GM12878 (cell line): ENCODE results near the gene MICAL3. TPM values are rescaled to one million over a fixed set of nuclear protein-coding genes. Genes with fewer than 3 reads are reported as not detected.

Experiments
- CBFB ChIP-seq: IDR thresholded peaks from 2 replicates; pipeline ENCODE4 v1.6.1; 2016; ENCODE audit warnings: antibody characterized with exemption, low read depth
- FOXK2 ChIP-seq: fragments of 450-650 bp; IDR thresholded peaks from 2 replicates; pipeline ENCODE4 v1.6.1; 2017; ENCODE audit warnings: mild to moderate bottlenecking, moderate library complexity
- JUNB ChIP-seq: IDR thresholded peaks from 2 replicates; pipeline ENCODE4 v1.6.1; 2016; ENCODE audit warnings: antibody characterized with exemption, mild to moderate bottlenecking
- KDM1A ChIP-seq: fragments of 200-600 bp; sonication (generic); IDR thresholded peaks from 2 replicates; pipeline ENCODE4 v1.6.1; 2016; ENCODE audit warnings: borderline replicate concordance
- MEF2B ChIP-seq: fragments of 450-650 bp; IDR thresholded peaks from 2 replicates; pipeline ENCODE4 v1.6.1; 2018; ENCODE audit warnings: mild to moderate bottlenecking, moderate library complexity; ENCODE audit not compliant: partially characterized antibody, poor library complexity, severe bottlenecking
- MTA2 ChIP-seq: fragments of 450-650 bp; IDR thresholded peaks from 2 replicates; pipeline ENCODE4 v1.6.1; 2016; ENCODE audit warnings: low read depth, mild to moderate bottlenecking, moderate library complexity
- MYC ChIP-seq: IDR thresholded peaks from 2 replicates; pipeline ENCODE4 v1.6.1; 2011; ENCODE audit warnings: mild to moderate bottlenecking, low read length, moderate library complexity, inconsistent platforms; ENCODE audit not compliant: insufficient read depth, insufficient replicate concordance, insufficient read length, severe bottlenecking
- NBN ChIP-seq: fragments of 450-650 bp; IDR thresholded peaks from 2 replicates; pipeline ENCODE4 v1.6.1; 2016
- POLR2AphosphoS5 ChIP-seq: IDR thresholded peaks from 2 replicates; pipeline ENCODE4 v1.6.1; 2011; ENCODE audit warnings: mild to moderate bottlenecking, low read length, inconsistent platforms
- YY1 ChIP-seq: IDR thresholded peaks from 2 replicates; pipeline ENCODE4 v1.6.1; 2011; ENCODE audit warnings: low read depth, mild to moderate bottlenecking, low read length
- ZNF24 ChIP-seq: fragments of 450-650 bp; IDR thresholded peaks from 2 replicates; pipeline ENCODE4 v1.6.1; 2017; ENCODE audit warnings: antibody characterized with exemption, mild to moderate bottlenecking
- polyA plus RNA-seq, 11 experiments: library from polyadenylated mRNA; depleted of rRNA in 4 of 11; unstranded in 6 of 11; stranded (reverse) in 5 of 11; fragments of >200 nt; fragmentation: Nextera tagmentation in 4 of 11; fragmentation: Illumina TruSeq in 1 of 11; extraction: Ambion mirVana in 4 of 11; extraction: Trizol in 1 of 11; gene quantifications; 1 replicate in 1 of 11; 2 replicates in 10 of 11; pipeline versions ENCODE4 v1.2.1 to v1.2.3, GENCODE V29; 2011 to 2016; ENCODE audit warnings: inconsistent platforms in 2 of 11, missing spikeins in 2 of 11, low read depth in 1 of 11
- total RNA-seq, 4 experiments: library from RNA; depleted of rRNA in 3 of 4; stranded (reverse); fragments of >200 nt in 3 of 4; fragmentation: Illumina TruSeq in 1 of 4; extraction: Trizol in 1 of 4; gene quantifications; 2 replicates each; pipeline versions ENCODE4 v1.2.1 to v1.2.3, GENCODE V29; 2013 to 2021
- TF ChIP-seq, protein P1 (sequence below): fragments of 450-650 bp; IDR thresholded peaks from 2 replicates; pipeline ENCODE4 v1.6.1; 2017; ENCODE audit warnings: low read depth, mild to moderate bottlenecking, moderate library complexity
- TF ChIP-seq, protein P2 (sequence below): fragments of 450-650 bp; IDR thresholded peaks from 2 replicates; pipeline ENCODE4 v1.6.1; 2016; ENCODE audit warnings: mild to moderate bottlenecking
- TF ChIP-seq, protein P3 (sequence below): fragments of 450-650 bp; IDR thresholded peaks from 2 replicates; pipeline ENCODE4 v1.6.1; 2016; ENCODE audit warnings: mild to moderate bottlenecking, moderate library complexity, borderline replicate concordance
- TF ChIP-seq, protein P4 (sequence below): fragments of 450-650 bp; formaldehyde crosslinking; IDR thresholded peaks from 2 replicates; pipeline ENCODE4 v1.4.0; 2020; ENCODE audit warnings: mild to moderate bottlenecking, moderate library complexity
- TF ChIP-seq, protein P5 (sequence below): IDR thresholded peaks from 2 replicates; pipeline ENCODE4 v1.6.1; 2012; ENCODE audit warnings: low read length, inconsistent platforms
- TF ChIP-seq, protein P6 (sequence below): IDR thresholded peaks from 2 replicates; pipeline ENCODE4 v1.6.1; 2011; ENCODE audit warnings: low read depth, mild to moderate bottlenecking, low read length, moderate library complexity, borderline replicate concordance; ENCODE audit errors: extremely low read depth

Gene MICAL3
- total and polyA plus RNA-seq, 10 of the 15 experiments (the other 5 are each of a cell fraction or from before 2014, with no cell fraction given): 2.6 to 92.2 (median 24.0) TPM

DNA sequence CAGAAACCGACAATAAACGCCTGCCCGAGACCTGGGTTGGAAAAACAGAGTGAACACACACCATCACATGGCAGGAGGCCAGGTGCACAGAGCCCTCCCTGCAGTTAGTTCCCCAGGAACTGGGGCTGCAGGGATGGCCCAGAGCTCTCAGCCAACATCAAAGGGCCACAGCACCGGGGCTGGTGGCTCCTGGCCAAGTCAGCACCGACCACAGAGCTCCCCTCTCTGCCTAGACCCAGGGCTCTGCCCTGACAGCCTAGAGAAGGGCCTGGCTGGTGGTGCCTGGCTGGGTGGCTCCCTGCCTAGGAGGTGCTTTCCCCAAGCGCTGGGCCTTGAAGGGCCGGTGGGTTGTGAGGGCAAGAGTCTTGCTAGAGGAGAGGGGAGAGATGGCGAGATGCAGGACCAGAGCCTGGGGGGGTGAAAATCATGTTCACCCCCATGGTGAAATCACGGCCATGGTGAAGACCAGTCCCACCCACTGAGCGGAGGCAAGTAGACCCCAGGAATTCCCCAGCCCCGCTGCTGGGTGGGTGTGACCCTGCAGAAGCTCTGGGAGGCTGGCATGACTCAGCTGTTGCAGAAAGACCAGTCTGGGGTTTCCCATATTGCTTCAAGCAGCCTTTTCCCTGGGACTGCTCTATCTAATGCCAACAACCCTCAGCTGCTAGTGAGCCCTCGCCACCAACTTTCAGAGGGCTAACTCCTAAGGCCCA, 242.9 kb downstream of the MICAL3 start (continued):
- TF ChIP-seq YY1 (peak; percentile 31; the same call in 1 of the 2 replicates), KDM1A (no peak), MEF2B (peak; percentile 48), MTA2 (peak; percentile 38), NBN (peak; percentile 61; the same call in 1 of the 2 replicates), CBFB (no peak), FOXK2 (no peak), JUNB (no peak; the same call in 1 of the 2 replicates), MYC (no peak), ZNF24 (no peak), POLR2AphosphoS5 (no peak)
- TF ChIP-seq, protein P1, sequence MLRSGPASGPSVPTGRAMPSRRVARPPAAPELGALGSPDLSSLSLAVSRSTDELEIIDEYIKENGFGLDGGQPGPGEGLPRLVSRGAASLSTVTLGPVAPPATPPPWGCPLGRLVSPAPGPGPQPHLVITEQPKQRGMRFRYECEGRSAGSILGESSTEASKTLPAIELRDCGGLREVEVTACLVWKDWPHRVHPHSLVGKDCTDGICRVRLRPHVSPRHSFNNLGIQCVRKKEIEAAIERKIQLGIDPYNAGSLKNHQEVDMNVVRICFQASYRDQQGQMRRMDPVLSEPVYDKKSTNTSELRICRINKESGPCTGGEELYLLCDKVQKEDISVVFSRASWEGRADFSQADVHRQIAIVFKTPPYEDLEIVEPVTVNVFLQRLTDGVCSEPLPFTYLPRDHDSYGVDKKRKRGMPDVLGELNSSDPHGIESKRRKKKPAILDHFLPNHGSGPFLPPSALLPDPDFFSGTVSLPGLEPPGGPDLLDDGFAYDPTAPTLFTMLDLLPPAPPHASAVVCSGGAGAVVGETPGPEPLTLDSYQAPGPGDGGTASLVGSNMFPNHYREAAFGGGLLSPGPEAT: peak; percentile 54; the same call in 1 of the 2 replicates
- TF ChIP-seq, protein P2, sequence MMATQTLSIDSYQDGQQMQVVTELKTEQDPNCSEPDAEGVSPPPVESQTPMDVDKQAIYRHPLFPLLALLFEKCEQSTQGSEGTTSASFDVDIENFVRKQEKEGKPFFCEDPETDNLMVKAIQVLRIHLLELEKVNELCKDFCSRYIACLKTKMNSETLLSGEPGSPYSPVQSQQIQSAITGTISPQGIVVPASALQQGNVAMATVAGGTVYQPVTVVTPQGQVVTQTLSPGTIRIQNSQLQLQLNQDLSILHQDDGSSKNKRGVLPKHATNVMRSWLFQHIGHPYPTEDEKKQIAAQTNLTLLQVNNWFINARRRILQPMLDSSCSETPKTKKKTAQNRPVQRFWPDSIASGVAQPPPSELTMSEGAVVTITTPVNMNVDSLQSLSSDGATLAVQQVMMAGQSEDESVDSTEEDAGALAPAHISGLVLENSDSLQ: no peak
- TF ChIP-seq, protein P3, sequence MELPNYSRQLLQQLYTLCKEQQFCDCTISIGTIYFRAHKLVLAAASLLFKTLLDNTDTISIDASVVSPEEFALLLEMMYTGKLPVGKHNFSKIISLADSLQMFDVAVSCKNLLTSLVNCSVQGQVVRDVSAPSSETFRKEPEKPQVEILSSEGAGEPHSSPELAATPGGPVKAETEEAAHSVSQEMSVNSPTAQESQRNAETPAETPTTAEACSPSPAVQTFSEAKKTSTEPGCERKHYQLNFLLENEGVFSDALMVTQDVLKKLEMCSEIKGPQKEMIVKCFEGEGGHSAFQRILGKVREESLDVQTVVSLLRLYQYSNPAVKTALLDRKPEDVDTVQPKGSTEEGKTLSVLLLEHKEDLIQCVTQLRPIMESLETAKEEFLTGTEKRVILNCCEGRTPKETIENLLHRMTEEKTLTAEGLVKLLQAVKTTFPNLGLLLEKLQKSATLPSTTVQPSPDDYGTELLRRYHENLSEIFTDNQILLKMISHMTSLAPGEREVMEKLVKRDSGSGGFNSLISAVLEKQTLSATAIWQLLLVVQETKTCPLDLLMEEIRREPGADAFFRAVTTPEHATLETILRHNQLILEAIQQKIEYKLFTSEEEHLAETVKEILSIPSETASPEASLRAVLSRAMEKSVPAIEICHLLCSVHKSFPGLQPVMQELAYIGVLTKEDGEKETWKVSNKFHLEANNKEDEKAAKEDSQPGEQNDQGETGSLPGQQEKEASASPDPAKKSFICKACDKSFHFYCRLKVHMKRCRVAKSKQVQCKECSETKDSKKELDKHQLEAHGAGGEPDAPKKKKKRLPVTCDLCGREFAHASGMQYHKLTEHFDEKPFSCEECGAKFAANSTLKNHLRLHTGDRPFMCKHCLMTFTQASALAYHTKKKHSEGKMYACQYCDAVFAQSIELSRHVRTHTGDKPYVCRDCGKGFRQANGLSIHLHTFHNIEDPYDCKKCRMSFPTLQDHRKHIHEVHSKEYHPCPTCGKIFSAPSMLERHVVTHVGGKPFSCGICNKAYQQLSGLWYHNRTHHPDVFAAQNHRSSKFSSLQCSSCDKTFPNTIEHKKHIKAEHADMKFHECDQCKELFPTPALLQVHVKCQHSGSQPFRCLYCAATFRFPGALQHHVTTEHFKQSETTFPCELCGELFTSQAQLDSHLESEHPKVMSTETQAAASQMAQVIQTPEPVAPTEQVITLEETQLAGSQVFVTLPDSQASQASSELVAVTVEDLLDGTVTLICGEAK: no peak
- TF ChIP-seq, protein P4, sequence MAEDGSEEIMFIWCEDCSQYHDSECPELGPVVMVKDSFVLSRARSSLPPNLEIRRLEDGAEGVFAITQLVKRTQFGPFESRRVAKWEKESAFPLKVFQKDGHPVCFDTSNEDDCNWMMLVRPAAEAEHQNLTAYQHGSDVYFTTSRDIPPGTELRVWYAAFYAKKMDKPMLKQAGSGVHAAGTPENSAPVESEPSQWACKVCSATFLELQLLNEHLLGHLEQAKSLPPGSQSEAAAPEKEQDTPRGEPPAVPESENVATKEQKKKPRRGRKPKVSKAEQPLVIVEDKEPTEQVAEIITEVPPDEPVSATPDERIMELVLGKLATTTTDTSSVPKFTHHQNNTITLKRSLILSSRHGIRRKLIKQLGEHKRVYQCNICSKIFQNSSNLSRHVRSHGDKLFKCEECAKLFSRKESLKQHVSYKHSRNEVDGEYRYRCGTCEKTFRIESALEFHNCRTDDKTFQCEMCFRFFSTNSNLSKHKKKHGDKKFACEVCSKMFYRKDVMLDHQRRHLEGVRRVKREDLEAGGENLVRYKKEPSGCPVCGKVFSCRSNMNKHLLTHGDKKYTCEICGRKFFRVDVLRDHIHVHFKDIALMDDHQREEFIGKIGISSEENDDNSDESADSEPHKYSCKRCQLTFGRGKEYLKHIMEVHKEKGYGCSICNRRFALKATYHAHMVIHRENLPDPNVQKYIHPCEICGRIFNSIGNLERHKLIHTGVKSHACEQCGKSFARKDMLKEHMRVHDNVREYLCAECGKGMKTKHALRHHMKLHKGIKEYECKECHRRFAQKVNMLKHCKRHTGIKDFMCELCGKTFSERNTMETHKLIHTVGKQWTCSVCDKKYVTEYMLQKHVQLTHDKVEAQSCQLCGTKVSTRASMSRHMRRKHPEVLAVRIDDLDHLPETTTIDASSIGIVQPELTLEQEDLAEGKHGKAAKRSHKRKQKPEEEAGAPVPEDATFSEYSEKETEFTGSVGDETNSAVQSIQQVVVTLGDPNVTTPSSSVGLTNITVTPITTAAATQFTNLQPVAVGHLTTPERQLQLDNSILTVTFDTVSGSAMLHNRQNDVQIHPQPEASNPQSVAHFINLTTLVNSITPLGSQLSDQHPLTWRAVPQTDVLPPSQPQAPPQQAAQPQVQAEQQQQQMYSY: no peak
- TF ChIP-seq, protein P5, sequence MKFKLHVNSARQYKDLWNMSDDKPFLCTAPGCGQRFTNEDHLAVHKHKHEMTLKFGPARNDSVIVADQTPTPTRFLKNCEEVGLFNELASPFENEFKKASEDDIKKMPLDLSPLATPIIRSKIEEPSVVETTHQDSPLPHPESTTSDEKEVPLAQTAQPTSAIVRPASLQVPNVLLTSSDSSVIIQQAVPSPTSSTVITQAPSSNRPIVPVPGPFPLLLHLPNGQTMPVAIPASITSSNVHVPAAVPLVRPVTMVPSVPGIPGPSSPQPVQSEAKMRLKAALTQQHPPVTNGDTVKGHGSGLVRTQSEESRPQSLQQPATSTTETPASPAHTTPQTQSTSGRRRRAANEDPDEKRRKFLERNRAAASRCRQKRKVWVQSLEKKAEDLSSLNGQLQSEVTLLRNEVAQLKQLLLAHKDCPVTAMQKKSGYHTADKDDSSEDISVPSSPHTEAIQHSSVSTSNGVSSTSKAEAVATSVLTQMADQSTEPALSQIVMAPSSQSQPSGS: no peak
- TF ChIP-seq, protein P6, sequence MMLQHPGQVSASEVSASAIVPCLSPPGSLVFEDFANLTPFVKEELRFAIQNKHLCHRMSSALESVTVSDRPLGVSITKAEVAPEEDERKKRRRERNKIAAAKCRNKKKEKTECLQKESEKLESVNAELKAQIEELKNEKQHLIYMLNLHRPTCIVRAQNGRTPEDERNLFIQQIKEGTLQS: no peak
